Measurements from ENCODE around the gene AP1AR. TPM values are rescaled to one million over a fixed set of nuclear protein-coding genes. Genes with fewer than 3 reads are reported as not detected.

Gene AP1AR
- total and polyA plus RNA-seq, 7 experiments from 2014 or later: 7.3 to 23.8 (median 17.0) TPM

GRCh38 chr4:112272292-112272691 is 40.7 kb downstream of the AP1AR start:
- DNase-seq: no peak
- Mint-ChIP-seq H3K9me3 (peaks cover 0 to 3% (median 0%) of the 10 kb centered on the region in 11 donors), H3K4me1 (peaks cover 0 to 34% (median 8%) of the 10 kb centered on the region in 7 donors), H3K27me3 (no peaks in the 10 kb centered on the region), H3K4me3 (no peak overlapping the region), H3K36me3 (peaks cover 0 to 30% (median 15%) of the 10 kb centered on the region in 5 donors), H3K27ac (peak overlapping the region in 4 of 9 donors; percentile 6 to 38 (median 13))
- Histone ChIP-seq H3K9me3 (ENCODE audit: control insufficient read depth in 2 of 3, low read length in 3 of 3) (no peaks in the 10 kb centered on the region), H3K27ac (ENCODE audit: low read depth, low read length) (no peak overlapping the region), H3K4me1 (ENCODE audit: control insufficient read depth in 2 of 2, insufficient read depth in 2 of 2, low read length in 2 of 2) (peaks cover 0 to 6% of the 10 kb centered on the region in 2 donors), H3K4me3 (ENCODE audit: low read length) (no peak overlapping the region), H3K36me3 (ENCODE audit: control insufficient read depth in 2 of 3, insufficient read depth in 3 of 3, low read length in 3 of 3) (peaks cover 0 to 5% (median 0%) of the 10 kb centered on the region in 3 experiments), H3K27me3 (ENCODE audit: control insufficient read depth in 2 of 2, insufficient read depth in 2 of 2, low read length in 2 of 2) (no peaks in the 10 kb centered on the region)
- intact Hi-C loops (cut with micrococcal nuclease): no loop called here
- POLR2A ChIA-PET: interaction anchor here (1.8 to 2.7 kb wide), 2 partner anchors 13 to 40 kb away, joined by 4 to 6 read pairs; partner anchors contain the start of gene TIFA
- ATAC-seq: no peak
- CTCF ChIA-PET: no interaction called here

DNA sequence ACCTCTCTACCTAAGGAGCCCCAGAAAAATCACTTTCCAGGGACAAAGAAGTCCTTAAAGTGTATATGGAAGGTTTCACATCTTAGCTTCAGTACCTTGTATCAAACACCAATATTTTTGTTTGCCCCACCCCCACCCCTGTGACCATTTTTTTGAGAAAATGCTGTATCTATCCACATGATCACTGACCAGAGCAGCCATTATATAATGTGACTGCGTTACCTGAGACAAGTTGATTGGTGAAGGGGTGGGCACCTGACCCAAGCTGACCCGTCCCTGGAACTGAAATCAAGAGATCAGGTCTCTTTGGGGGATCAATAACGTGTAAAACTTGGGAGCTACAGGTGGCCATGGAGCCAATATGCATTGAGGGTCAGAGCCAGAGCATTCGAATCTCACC is 43.4 kb downstream of the AP1AR start:
- H3K4me1 ChIP-seq (ENCODE audit: control insufficient read depth in 2 of 2, insufficient read depth in 2 of 2, low read length in 2 of 2): peaks cover 0 to 6% of the 10 kb centered on the region in 2 donors
- peak overlapping the region in 1 of 9 donors; percentile 23 for H3K27ac Mint-ChIP-seq
- ATAC-seq: no peak
- no peaks in the 10 kb centered on the region for H3K27me3 ChIP-seq (ENCODE audit: control insufficient read depth in 2 of 2, insufficient read depth in 2 of 2, low read length in 2 of 2)
- no peak overlapping the region for H3K27ac ChIP-seq (ENCODE audit: low read depth, low read length)
- peaks cover 0 to 3% (median 0%) of the 10 kb centered on the region in 11 donors for H3K9me3 Mint-ChIP-seq
- intact Hi-C loops (cut with micrococcal nuclease): no loop called here
- no peak for DNase-seq
- no peaks in the 10 kb centered on the region for H3K9me3 ChIP-seq (ENCODE audit: control insufficient read depth in 2 of 3, low read length in 3 of 3)
- H3K4me3 ChIP-seq (ENCODE audit: low read length): no peak overlapping the region
- H3K27me3 Mint-ChIP-seq: no peaks in the 10 kb centered on the region
- no peak overlapping the region for H3K4me3 Mint-ChIP-seq
- H3K4me1 Mint-ChIP-seq: peaks cover 13 to 52% (median 16%) of the 10 kb centered on the region in 7 donors
- ChIA-PET CTCF (no interaction called here), POLR2A (interaction anchor here (1.7 kb wide), 1 partner anchor 11 kb away, joined by 10 read pairs; the partner anchor contains the start of gene TIFA)
- peaks cover 4 to 35% (median 22%) of the 10 kb centered on the region in 5 donors for H3K36me3 Mint-ChIP-seq
- no peaks in the 10 kb centered on the region for H3K36me3 ChIP-seq (ENCODE audit: control insufficient read depth in 2 of 3, insufficient read depth in 3 of 3, low read length in 3 of 3)

DNA sequence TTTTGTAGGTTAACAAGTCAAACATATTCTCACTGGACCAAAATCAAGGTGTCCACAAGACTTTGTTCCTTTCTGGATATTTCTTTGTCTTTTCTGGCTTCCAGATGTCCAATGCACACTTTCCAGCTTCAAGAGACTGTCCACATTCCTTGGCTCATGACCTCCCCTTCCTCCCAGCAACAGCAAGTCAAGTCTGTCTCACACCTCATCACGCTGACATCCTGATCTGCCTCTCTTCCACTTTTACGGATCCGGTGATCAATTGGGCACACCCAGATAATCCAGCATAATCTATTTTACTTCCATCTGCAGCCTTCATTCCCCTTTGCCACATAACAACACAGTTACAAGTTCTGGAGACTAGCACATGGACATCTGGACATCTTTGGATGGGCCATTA is 44.5 kb downstream of the AP1AR start:
- H3K27me3 ChIP-seq (ENCODE audit: control insufficient read depth in 2 of 2, insufficient read depth in 2 of 2, low read length in 2 of 2): no peaks in the 10 kb centered on the region
- Mint-ChIP-seq H3K4me1 (peaks cover 6 to 59% (median 24%) of the 10 kb centered on the region in 7 donors), H3K27ac (peak overlapping the region in 4 of 9 donors; percentile 1 to 39 (median 23)), H3K36me3 (peaks cover 4 to 35% (median 22%) of the 10 kb centered on the region in 5 donors), H3K27me3 (no peaks in the 10 kb centered on the region), H3K4me3 (no peak overlapping the region), H3K9me3 (no peaks in the 10 kb centered on the region)
- ATAC-seq (no peak), DNase-seq (no peak)
- no peak overlapping the region for H3K27ac ChIP-seq (ENCODE audit: low read depth, low read length)
- POLR2A ChIA-PET: interaction anchor here (1.2 to 1.4 kb wide), 2 partner anchors 10 to 24 kb away, joined by 3 to 5 read pairs; partner anchors contain the start of gene TIFA
- peaks cover 0 to 6% of the 10 kb centered on the region in 2 donors for H3K4me1 ChIP-seq (ENCODE audit: control insufficient read depth in 2 of 2, insufficient read depth in 2 of 2, low read length in 2 of 2)
- no peaks in the 10 kb centered on the region for H3K9me3 ChIP-seq (ENCODE audit: control insufficient read depth in 2 of 3, low read length in 3 of 3)
- H3K4me3 ChIP-seq (ENCODE audit: low read length): no peak overlapping the region
- intact Hi-C loops (cut with micrococcal nuclease): no loop called here
- no peaks in the 10 kb centered on the region for H3K36me3 ChIP-seq (ENCODE audit: control insufficient read depth in 2 of 3, insufficient read depth in 3 of 3, low read length in 3 of 3)
- CTCF ChIA-PET: no interaction called here

GRCh38 chr4:112277220-112277619 is 45.6 kb downstream of the AP1AR start:
- H3K4me3 Mint-ChIP-seq: no peak overlapping the region
- H3K9me3 Mint-ChIP-seq: peaks cover 0 to 7% (median 0%) of the 10 kb centered on the region in 11 donors
- H3K4me1 ChIP-seq (ENCODE audit: control insufficient read depth in 2 of 2, insufficient read depth in 2 of 2, low read length in 2 of 2): peaks cover 0 to 6% of the 10 kb centered on the region in 2 donors
- no peak for DNase-seq
- H3K4me1 Mint-ChIP-seq: peaks cover 15 to 63% (median 35%) of the 10 kb centered on the region in 7 donors
- H3K27me3 ChIP-seq (ENCODE audit: control insufficient read depth in 2 of 2, insufficient read depth in 2 of 2, low read length in 2 of 2): no peaks in the 10 kb centered on the region
- H3K4me3 ChIP-seq (ENCODE audit: low read length): no peak overlapping the region
- no peak overlapping the region for H3K27ac ChIP-seq (ENCODE audit: low read depth, low read length)
- no peak for ATAC-seq
- H3K27me3 Mint-ChIP-seq: no peaks in the 10 kb centered on the region
- ChIA-PET POLR2A (interaction anchor here (1.2 to 1.4 kb wide), 2 partner anchors 9 to 23 kb away, joined by 3 to 5 read pairs; partner anchors contain the start of gene TIFA), CTCF (no interaction called here)
- H3K36me3 Mint-ChIP-seq: peaks cover 11 to 38% (median 29%) of the 10 kb centered on the region in 5 donors
- no peaks in the 10 kb centered on the region for H3K9me3 ChIP-seq (ENCODE audit: control insufficient read depth in 2 of 3, low read length in 3 of 3)
- intact Hi-C loops (cut with micrococcal nuclease): loop anchor here (1.0 kb wide), 1 partner anchor 8 kb away; the partner anchor contains the start of gene TIFA (in 2 of the 2)
- peak overlapping the region in 8 of 9 donors; percentile 38 to 84 (median 62) for H3K27ac Mint-ChIP-seq
- no peaks in the 10 kb centered on the region for H3K36me3 ChIP-seq (ENCODE audit: control insufficient read depth in 2 of 3, insufficient read depth in 3 of 3, low read length in 3 of 3)

- no peaks in the 10 kb centered on the region for H3K27me3 Mint-ChIP-seq
Observed at GRCh38 chr4:112277705-112278448, 46.3 kb downstream of the AP1AR start.

DNA sequence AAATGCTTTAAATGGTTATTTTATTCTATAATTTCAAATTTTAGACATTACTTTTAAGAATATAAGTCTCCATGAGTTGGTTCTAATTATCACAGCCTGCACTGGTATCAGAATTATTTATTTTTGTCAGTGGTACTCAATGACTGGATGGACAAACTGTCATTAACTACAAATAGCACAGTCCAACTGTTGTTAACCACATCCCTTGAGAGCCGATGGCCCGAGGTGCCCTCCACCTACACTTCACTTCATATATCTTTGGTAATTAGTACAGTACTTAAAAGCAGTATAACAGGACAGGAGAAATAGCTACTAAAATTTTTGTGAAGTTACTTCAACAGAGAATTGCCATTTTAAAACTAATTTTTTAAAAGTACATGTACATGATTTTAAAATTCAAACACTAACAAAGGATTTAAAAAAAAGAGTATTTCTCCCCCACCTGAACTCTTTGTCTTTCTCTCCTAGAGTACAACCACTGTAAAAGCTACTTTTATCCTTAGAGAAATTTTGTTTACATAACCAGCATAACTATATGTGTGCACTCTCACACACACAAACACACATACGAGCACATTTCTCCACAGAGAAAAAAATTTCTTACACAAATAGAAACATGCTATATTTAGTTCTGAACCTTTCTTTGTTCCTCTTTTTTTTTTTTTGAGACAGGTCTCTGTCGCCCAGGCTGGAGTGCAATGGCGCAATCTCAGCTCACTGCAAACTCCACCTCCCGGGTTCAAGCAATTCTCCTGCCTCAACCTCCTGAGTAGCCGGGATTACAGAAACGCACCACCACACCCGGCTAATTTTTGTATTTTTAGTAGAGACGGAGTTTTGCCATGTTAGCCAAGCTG is 47.7 kb downstream of the AP1AR start:
- DNase-seq (no peak), ATAC-seq (peak; percentile 40)
- H3K4me3 ChIP-seq (ENCODE audit: low read length): no peak overlapping the region
- H3K27me3 ChIP-seq (ENCODE audit: control insufficient read depth in 2 of 2, insufficient read depth in 2 of 2, low read length in 2 of 2): no peaks in the 10 kb centered on the region
- ChIA-PET POLR2A (no interaction called here), CTCF (interaction anchor here (1.1 kb wide), 1 partner anchor 43 kb away, joined by 5 read pairs; no protein-coding TSS in a partner anchor)
- peaks cover 11 to 46% (median 34%) of the 10 kb centered on the region in 5 donors for H3K36me3 Mint-ChIP-seq
- H3K9me3 Mint-ChIP-seq: peaks cover 0 to 12% (median 0%) of the 10 kb centered on the region in 11 donors
- peak overlapping the region; percentile 6 to 87 (median 67) for H3K27ac Mint-ChIP-seq
- peaks cover 0 to 18% of the 10 kb centered on the region in 2 donors for H3K4me1 ChIP-seq (ENCODE audit: control insufficient read depth in 2 of 2, insufficient read depth in 2 of 2, low read length in 2 of 2)
- no peaks in the 10 kb centered on the region for H3K36me3 ChIP-seq (ENCODE audit: control insufficient read depth in 2 of 3, insufficient read depth in 3 of 3, low read length in 3 of 3)
- H3K27me3 Mint-ChIP-seq: no peaks in the 10 kb centered on the region
- no peaks in the 10 kb centered on the region for H3K9me3 ChIP-seq (ENCODE audit: control insufficient read depth in 2 of 3, low read length in 3 of 3)
- H3K27ac ChIP-seq (ENCODE audit: low read depth, low read length): no peak overlapping the region
- peak overlapping the region in 2 of 10 donors; percentile 6 to 7 for H3K4me3 Mint-ChIP-seq
- peaks cover 28 to 74% (median 55%) of the 10 kb centered on the region in 7 donors for H3K4me1 Mint-ChIP-seq
- intact Hi-C loops (cut with micrococcal nuclease): no loop called here

More at GRCh38 chr4:112277705-112278448, 46.3 kb downstream of the AP1AR start:
- no peak for DNase-seq
- CTCF ChIA-PET: no interaction called here
- H3K27ac Mint-ChIP-seq: peak overlapping the region in 6 of 9 donors; percentile 52 to 87 (median 63)
- Histone ChIP-seq H3K4me1 (ENCODE audit: control insufficient read depth in 2 of 2, insufficient read depth in 2 of 2, low read length in 2 of 2) (peaks cover 0 to 12% of the 10 kb centered on the region in 2 donors), H3K4me3 (ENCODE audit: low read length) (no peak overlapping the region), H3K27me3 (ENCODE audit: control insufficient read depth in 2 of 2, insufficient read depth in 2 of 2, low read length in 2 of 2) (no peaks in the 10 kb centered on the region), H3K9me3 (ENCODE audit: control insufficient read depth in 2 of 3, low read length in 3 of 3) (no peaks in the 10 kb centered on the region), H3K27ac (ENCODE audit: low read depth, low read length) (no peak overlapping the region), H3K36me3 (ENCODE audit: control insufficient read depth in 2 of 3, insufficient read depth in 3 of 3, low read length in 3 of 3) (no peaks in the 10 kb centered on the region)
- peaks cover 11 to 39% (median 34%) of the 10 kb centered on the region in 5 donors for H3K36me3 Mint-ChIP-seq
- POLR2A ChIA-PET: no interaction called here
- no peak overlapping the region for H3K4me3 Mint-ChIP-seq
- peaks cover 17 to 69% (median 41%) of the 10 kb centered on the region in 7 donors for H3K4me1 Mint-ChIP-seq
- no peak for ATAC-seq
- intact Hi-C loops (cut with micrococcal nuclease): loop anchor here (1.0 kb wide), 1 partner anchor 7 kb away; the partner anchor contains the start of gene TIFA (in 2 of the 2)
- peaks cover 0 to 11% (median 0%) of the 10 kb centered on the region in 11 donors for H3K9me3 Mint-ChIP-seq

Measured in naive thymus-derived CD4-positive, alpha-beta T cell (primary cell).